Measurements from ENCODE around the gene CREBBP. TPM values are rescaled to one million over a fixed set of nuclear protein-coding genes. Genes with fewer than 3 reads are reported as not detected.

The CREBBP gene
- total RNA-seq, 2 experiments from 2014 or later = 145 to 152 TPM

- H3K27ac Mint-ChIP-seq = peak overlapping the region; percentile 87
- H3K4me1 Mint-ChIP-seq (ENCODE audit: low read depth) = peaks cover 67% of the 10 kb centered on the region
- Histone ChIP-seq H3K9me3 (ENCODE audit: control insufficient read depth in 1 of 2, insufficient read depth in 1 of 2, low read length in 2 of 2) (no peaks in the 10 kb centered on the region), H3K36me3 (ENCODE audit: insufficient read depth, low read length) (peaks cover 17% of the 10 kb centered on the region), H3K4me3 (ENCODE audit: low read length) (no peak overlapping the region), H3K4me1 (ENCODE audit: insufficient read depth, low read length) (peaks cover 52% of the 10 kb centered on the region), H3K27me3 (ENCODE audit: control insufficient read depth in 1 of 2, insufficient read depth in 2 of 2, low read length in 2 of 2) (no peaks in the 10 kb centered on the region), H3K27ac (ENCODE audit: low read depth in 1 of 2, low read length in 2 of 2) (no peak overlapping the region)
- H3K27me3 Mint-ChIP-seq = no peaks in the 10 kb centered on the region
- H3K4me3 Mint-ChIP-seq = peak overlapping the region; percentile 4
- POLR2A ChIA-PET = no interaction called here
- intact Hi-C loops (cut with DNase I, micrococcal nuclease) = no loop called here
- TF ChIP-seq CTCF (IDR thresholded peaks at IDR 0.05) = no peak
- H3K36me3 Mint-ChIP-seq (ENCODE audit: low read depth) = peaks cover 32% of the 10 kb centered on the region
- no peaks in the 10 kb centered on the region for H3K9me3 Mint-ChIP-seq
- no peak for DNase-seq
- CTCF ChIA-PET = interaction anchor here (0.6 kb wide), 1 partner anchor 358 kb away, joined by 3 read pairs; no protein-coding TSS in a partner anchor
- ATAC-seq (ENCODE audit: poor library complexity) = peak; percentile 66
These were observed 25.6 kb downstream of the CREBBP start for GRCh38 chr16:3854750-3855541.

GRCh38 chr16:3850544-3850899 is 30.0 kb downstream of the CREBBP start:
- H3K4me1 ChIP-seq (ENCODE audit: insufficient read depth, low read length) = peaks cover 28% of the 10 kb centered on the region
- H3K27ac Mint-ChIP-seq = no peak overlapping the region
- no peaks in the 10 kb centered on the region for H3K9me3 ChIP-seq (ENCODE audit: control insufficient read depth in 1 of 2, insufficient read depth in 1 of 2, low read length in 2 of 2)
- POLR2A ChIA-PET = interaction anchor here (0.6 kb wide), 2 partner anchors 28 to 588 kb away, joined by 3 read pairs; no protein-coding TSS in a partner anchor
- peaks cover 39% of the 10 kb centered on the region for H3K36me3 ChIP-seq (ENCODE audit: insufficient read depth, low read length)
- H3K4me3 Mint-ChIP-seq = no peak overlapping the region
- H3K4me1 Mint-ChIP-seq (ENCODE audit: low read depth) = peaks cover 60% of the 10 kb centered on the region
- no peaks in the 10 kb centered on the region for H3K27me3 Mint-ChIP-seq
- H3K36me3 Mint-ChIP-seq (ENCODE audit: low read depth) = peaks cover 67% of the 10 kb centered on the region
- no peak for DNase-seq
- no peaks in the 10 kb centered on the region for H3K9me3 Mint-ChIP-seq
- H3K27ac ChIP-seq (ENCODE audit: low read depth in 1 of 2, low read length in 2 of 2) = no peak overlapping the region
- CTCF ChIA-PET = no interaction called here
- H3K27me3 ChIP-seq (ENCODE audit: control insufficient read depth in 1 of 2, insufficient read depth in 2 of 2, low read length in 2 of 2) = no peaks in the 10 kb centered on the region
- H3K4me3 ChIP-seq (ENCODE audit: low read length) = no peak overlapping the region
- ATAC-seq (ENCODE audit: poor library complexity) = no peak
- no peak for TF ChIP-seq CTCF (IDR thresholded peaks at IDR 0.05)
- intact Hi-C loops (cut with DNase I, micrococcal nuclease) = no loop called here

- ChIA-PET CTCF (interaction anchor here (0.7 kb wide), 1 partner anchor 16 kb away, joined by 3 read pairs; no protein-coding TSS in a partner anchor), POLR2A (interaction anchor here (0.6 kb wide), 2 partner anchors 29 to 588 kb away, joined by 3 read pairs; no protein-coding TSS in a partner anchor)
- Mint-ChIP-seq H3K27ac (no peak overlapping the region), H3K27me3 (no peaks in the 10 kb centered on the region), H3K4me1 (ENCODE audit: low read depth) (peaks cover 60% of the 10 kb centered on the region), H3K36me3 (ENCODE audit: low read depth) (peaks cover 73% of the 10 kb centered on the region), H3K4me3 (no peak overlapping the region), H3K9me3 (no peaks in the 10 kb centered on the region)
- H3K9me3 ChIP-seq (ENCODE audit: control insufficient read depth in 1 of 2, insufficient read depth in 1 of 2, low read length in 2 of 2) = no peaks in the 10 kb centered on the region
- DNase-seq (no peak), ATAC-seq (ENCODE audit: poor library complexity) (no peak)
- H3K27ac ChIP-seq (ENCODE audit: low read depth in 1 of 2, low read length in 2 of 2) = no peak overlapping the region
- H3K27me3 ChIP-seq (ENCODE audit: control insufficient read depth in 1 of 2, insufficient read depth in 2 of 2, low read length in 2 of 2) = no peaks in the 10 kb centered on the region
- peaks cover 38% of the 10 kb centered on the region for H3K36me3 ChIP-seq (ENCODE audit: insufficient read depth, low read length)
- peaks cover 22% of the 10 kb centered on the region for H3K4me1 ChIP-seq (ENCODE audit: insufficient read depth, low read length)
- no peak for TF ChIP-seq CTCF (IDR thresholded peaks at IDR 0.05)
- intact Hi-C loops (cut with DNase I, micrococcal nuclease) = loop anchor here in 1 of 2 experiments (5.0 kb wide), 1 partner anchor 38 kb away; no protein-coding TSS in a partner anchor
- H3K4me3 ChIP-seq (ENCODE audit: low read length) = no peak overlapping the region
These were observed 30.6 kb downstream of the CREBBP start for GRCh38 chr16:3849751-3850543.

Data from CD4-positive, alpha-beta T cell (primary cell).